HepG2 (cell line): ENCODE measurements around the gene IRS1. TPM values are rescaled to one million over a fixed set of nuclear protein-coding genes. Genes with fewer than 3 reads are reported as not detected.

ENCODE experiments used
- ATAC-seq: fragments of 200-7000 bp; cut with Tn5 transposase; 3 replicates; pipeline ENCODE4 v1.9.1; 2020; ENCODE audit warnings: mild to moderate bottlenecking, moderate library complexity
- BruUV-seq: library from RNA; stranded (reverse); fragments of 400-500 nt; replicated peaks from 2 replicates; lab custom pipeline; 2021; lab: Mats Ljungman, UMichigan
- CTCF ChIA-PET: fragments of 300-600 bp; formaldehyde crosslinking; extraction: SDS; loops from one replicate; lab custom pipeline; 2021; ENCODE audit warnings: low total read pairs, inconsistent platforms, low intra/inter-chr PET ratio; lab: Yijun Ruan, JAX
- POLR2A ChIA-PET: fragments of 350-600 bp; sonication (Branson Sonifier 250); formaldehyde crosslinking; loops from one replicate; lab custom pipeline; 2020; ENCODE audit warnings: antibody characterized with exemption, inconsistent platforms; lab: Yijun Ruan, JAX
- DNase-seq: peaks from one replicate; pipeline ENCODE4 v3.0.0-alpha.2; 2015; ENCODE audit warnings: low spot score
- FAIRE-seq: peaks from 3 replicates; lab custom pipeline; 2011; peaks lifted over from hg19 to GRCh38; lab: Jason Lieb, UNC
- H2AFZ ChIP-seq: one replicate; pipeline ENCODE4 v1.6.1; 2011; ENCODE audit warnings: low read length, inconsistent platforms
- H3K27ac ChIP-seq: fragments of 300-600 bp; 3 replicates; pipeline ENCODE4 v1.8.0; 2011; ENCODE audit warnings: mixed run types, mild to moderate bottlenecking, mixed read lengths, low read length, inconsistent platforms; ENCODE audit not compliant: insufficient read depth; ENCODE audit errors: extremely low read length
- H3K27me3 ChIP-seq, 2 experiments: fragments of 200-600 bp in 1 of 2; 2 replicates in 1 of 2; 3 replicates in 1 of 2; pipeline versions ENCODE4 v1.6.0 to v1.8.0; 2011; ENCODE audit warnings: low read length in 2 of 2, mild to moderate bottlenecking in 2 of 2, moderate library complexity in 2 of 2, inconsistent platforms in 1 of 2; ENCODE audit not compliant: insufficient read depth in 2 of 2, control insufficient read depth in 1 of 2
- H3K36me3 ChIP-seq, 2 experiments: fragments of 200-600 bp in 1 of 2; replicated peaks in 1 of 2; 2 replicates in 1 of 2; 3 replicates in 1 of 2; pipeline versions ENCODE4 v1.5.1 to v1.8.0; 2011; ENCODE audit warnings: low read length in 2 of 2, inconsistent platforms in 1 of 2; ENCODE audit not compliant: insufficient read depth in 2 of 2, control insufficient read depth in 1 of 2
- H3K4me1 ChIP-seq: 2 replicates; pipeline ENCODE4 v1.5.1; 2012; ENCODE audit warnings: low read length, inconsistent platforms; ENCODE audit not compliant: insufficient read depth
- H3K4me2 ChIP-seq: 2 replicates; pipeline ENCODE4 v1.6.0; 2011; ENCODE audit warnings: low read depth, low read length, inconsistent platforms
- H3K4me3 ChIP-seq, 3 experiments: fragments of 200-600 bp in 1 of 3; sonication (generic), shearing (Covaris generic) in 1 of 3; replicated peaks in 1 of 3; 2 replicates each; pipeline ENCODE4 v1.5.1; 2011 to 2016; ENCODE audit warnings: low read length in 3 of 3, inconsistent platforms in 2 of 3, low read depth in 2 of 3, mild to moderate bottlenecking in 2 of 3, control low read depth in 1 of 3, mixed read lengths in 1 of 3; ENCODE audit not compliant: insufficient read depth in 1 of 3
- H3K79me2 ChIP-seq: one replicate; pipeline ENCODE4 v1.6.1; 2011; ENCODE audit warnings: low read length, inconsistent platforms; ENCODE audit not compliant: insufficient read depth
- H3K9ac ChIP-seq: 2 replicates; pipeline ENCODE4 v1.6.0; 2011; ENCODE audit warnings: mild to moderate bottlenecking, low read depth, low read length, inconsistent platforms; ENCODE audit not compliant: insufficient read depth
- H3K9me3 ChIP-seq: 2 replicates; pipeline ENCODE4 v1.5.1; 2012; ENCODE audit warnings: mild to moderate bottlenecking, low read length
- H4K20me1 ChIP-seq: 2 replicates; pipeline ENCODE4 v1.6.0; 2011; ENCODE audit warnings: inconsistent platforms, mild to moderate bottlenecking, low read length, moderate library complexity; ENCODE audit not compliant: insufficient read depth
- HCFC1 ChIP-seq: fragments of 150-350 bp; IDR thresholded peaks from 2 replicates; pipeline ENCODE4 v1.6.1; 2014; ENCODE audit warnings: low read depth, low read length
- POLR2AphosphoS2 ChIP-seq: IDR thresholded peaks from 2 replicates; pipeline ENCODE4 v1.6.1; 2011; ENCODE audit warnings: low read depth, low read length, improper control_type of control experiment
- PRPF4 ChIP-seq: fragments of 200-400 bp; formaldehyde crosslinking; IDR thresholded peaks from 2 replicates; pipeline ENCODE4 v1.6.1; 2016; ENCODE audit warnings: low read length, low read depth; ENCODE audit not compliant: poor library complexity, severe bottlenecking
- RERE ChIP-seq: IDR thresholded peaks from 2 replicates; pipeline ENCODE4 v1.6.1; 2016; ENCODE audit warnings: low read depth, missing genetic modification reagents, missing compliant biosample characterization
- ZBTB49 ChIP-seq: sonication (generic); formaldehyde crosslinking; IDR thresholded peaks from 2 replicates; pipeline ENCODE4 v1.4.0; 2020; ENCODE audit warnings: missing genetic modification reagents, borderline replicate concordance
- ZFP37 ChIP-seq: sonication (generic); formaldehyde crosslinking; IDR thresholded peaks from 2 replicates; pipeline ENCODE4 v1.4.0; 2020; ENCODE audit warnings: missing genetic modification reagents, borderline replicate concordance
- ZNF567 ChIP-seq: sonication (generic); formaldehyde crosslinking; IDR thresholded peaks from 2 replicates; pipeline ENCODE4 v1.8.1; 2023; ENCODE audit warnings: mild to moderate bottlenecking, missing genetic modification reagents, borderline replicate concordance
- ZNF841 ChIP-seq: sonication (generic); formaldehyde crosslinking; IDR thresholded peaks from 2 replicates; pipeline ENCODE4 v1.8.1; 2023; ENCODE audit warnings: missing genetic modification reagents, borderline replicate concordance
- WGBS: methylation state at CpG from one replicate; pipeline ENCODE4 v1.1.6; 2017; ENCODE audit warnings: low lambda C conversion rate; 5-methylcytosine and 5-hydroxymethylcytosine counted together
- in situ Hi-C: cut with HindIII; loops from 2 replicates; pipeline ENCODE4 v1.10.0; 2017; ENCODE audit warnings: low pct_unique_long_range_greater_than_20kb; ENCODE audit not compliant: extremely low pct_ligation_motif_present
- intact Hi-C: fragments of 100-400 bp; cut with micrococcal nuclease; formaldehyde crosslinking; loops from one replicate; pipeline ENCODE4 v1.10.0; 2022; ENCODE audit not compliant: unreplicated experiment
- polyA plus RNA-seq, 8 experiments: library from polyadenylated mRNA; depleted of rRNA in 3 of 8; stranded (reverse) in 7 of 8; unstranded in 1 of 8; fragments of >200 nt; fragmentation: Illumina TruSeq in 4 of 8; extraction: Trizol in 4 of 8; gene quantifications; 2 replicates each; pipeline versions ENCODE4 v1.2.1 to v1.2.3, GENCODE V29; 2011 to 2016; ENCODE audit warnings: low read depth in 4 of 8, missing spikeins in 1 of 8, mixed read lengths in 1 of 8; ENCODE audit not compliant: insufficient read depth in 1 of 8
- total RNA-seq, 5 experiments: library from RNA; depleted of rRNA; stranded (reverse); fragments of >200 nt; fragmentation: Illumina TruSeq; extraction: Trizol; gene quantifications; 2 replicates each; pipeline ENCODE4 v1.2.3, GENCODE V29; 2016; ENCODE audit warnings: low read depth in 1 of 5

Gene IRS1
- total and polyA plus RNA-seq, 2 of the 13 experiments (the other 11 are each of a cell fraction or from before 2014, with no cell fraction given): 8.7 to 9.0 TPM

GRCh38 chr2:226766352-226767055, 33.1 kb downstream of the IRS1 start:
- BruUV-seq: no TSS peak
- Histone ChIP-seq H3K27ac (no peak overlapping the region), H3K36me3 (peaks cover 2 to 8% of the 10 kb centered on the region in 2 experiments; a peak in 4 of 5 replicates), H3K9me3 (no peaks in the 10 kb centered on the region), H3K27me3 (no peaks in the 10 kb centered on the region), H4K20me1 (0 out of 2 replicates have a peak, but pooled peaks cover 2% of the 10 kb centered on the region), H3K9ac (no peak overlapping the region), H3K4me2 (no peak overlapping the region), H3K4me3 (no peak overlapping the region), H3K79me2 (peaks cover 3% of the 10 kb centered on the region), H2AFZ (no peak overlapping the region), H3K4me1 (peaks cover 6% of the 10 kb centered on the region)
- no peak for TF ChIP-seq ZNF841 (CRISPR knock-in tag)
- TF ChIP-seq ZBTB49 (CRISPR knock-in tag): no peak
- no peak for TF ChIP-seq ZFP37
- TF ChIP-seq HCFC1: no peak
- no peak for ATAC-seq
- in situ Hi-C loops (no loop called here), intact Hi-C loops (no loop called here)
- 97% methylated on average over 5 of the region's 5 CpGs for WGBS
- no peak for DNase-seq
- POLR2A ChIA-PET: no interaction called here
- FAIRE-seq: no peak
- CTCF ChIA-PET: no interaction called here

- in situ Hi-C loops (no loop called here), intact Hi-C loops (no loop called here)
- H2AFZ ChIP-seq: no peak overlapping the region
- peaks cover 2 to 8% of the 10 kb centered on the region in 2 experiments; a peak in 3 of 5 replicates for H3K36me3 ChIP-seq
- no peak overlapping the region for H3K4me2 ChIP-seq
- ATAC-seq (no peak), FAIRE-seq (no peak), DNase-seq (no peak)
- H3K27me3 ChIP-seq: no peaks in the 10 kb centered on the region
- peaks cover 36% of the 10 kb centered on the region for H3K4me1 ChIP-seq
- no peak overlapping the region for H3K4me3 ChIP-seq
- ChIA-PET CTCF (no interaction called here), POLR2A (no interaction called here)
- 69% methylated on average over 3 of the region's 3 CpGs for WGBS
- H3K9ac ChIP-seq: no peak overlapping the region
- 0 out of 2 replicates have a peak, but pooled peaks cover 2% of the 10 kb centered on the region for H4K20me1 ChIP-seq
- no TSS peak for BruUV-seq
- no peak overlapping the region for H3K27ac ChIP-seq
- H3K79me2 ChIP-seq: peaks cover 7% of the 10 kb centered on the region
- no peaks in the 10 kb centered on the region for H3K9me3 ChIP-seq
- TF ChIP-seq POLR2AphosphoS2 (no peak), PRPF4 (no peak), RERE (CRISPR knock-in tag) (no peak), ZNF567 (CRISPR knock-in tag) (no peak)
These were observed 36.3 kb downstream of the IRS1 start for GRCh38 chr2:226763320-226763719.
